KMS-11 (cell line): ENCODE data around the gene TPBGL.

Experiments used
- H2AFZ ChIP-seq: fragments of 200-600 bp; sonication (generic); 2 replicates; pipeline ENCODE4 v1.6.1; 2016; ENCODE audit warnings: antibody characterized with exemption, mixed run types, low read depth
- H3K27ac ChIP-seq: fragments of 200-600 bp; sonication (generic); 2 replicates; pipeline ENCODE4 v1.6.1; 2016; ENCODE audit warnings: mild to moderate bottlenecking, mixed run types
- H3K27me3 ChIP-seq: fragments of 200-600 bp; sonication (generic); 2 replicates; pipeline ENCODE4 v1.6.1; 2017; ENCODE audit warnings: mild to moderate bottlenecking, low read depth, mixed run types, moderate library complexity; ENCODE audit not compliant: insufficient read depth
- H3K36me3 ChIP-seq: fragments of 200-600 bp; sonication (generic); 2 replicates; pipeline ENCODE4 v1.6.1; 2017; ENCODE audit warnings: mild to moderate bottlenecking, mixed run types; ENCODE audit not compliant: insufficient read depth
- H3K4me1 ChIP-seq: fragments of 200-600 bp; sonication (generic); 2 replicates; pipeline ENCODE4 v1.6.1; 2016; ENCODE audit warnings: mild to moderate bottlenecking, low read depth, mixed run types; ENCODE audit not compliant: poor library complexity, severe bottlenecking
- H3K4me2 ChIP-seq: fragments of 200-600 bp; sonication (generic); 2 replicates; pipeline ENCODE4 v1.7.0; 2016; ENCODE audit warnings: mild to moderate bottlenecking, mixed run types
- H3K4me3 ChIP-seq: fragments of 200-600 bp; sonication (generic); IDR thresholded peaks from 2 replicates; pipeline ENCODE4 v1.6.1; 2017; ENCODE audit warnings: low read depth, low read length, mixed read lengths; ENCODE audit not compliant: insufficient read depth
- H3K79me2 ChIP-seq: fragments of 200-600 bp; sonication (generic); 2 replicates; pipeline ENCODE4 v1.6.1; 2016; ENCODE audit warnings: low read depth, mixed run types; ENCODE audit not compliant: insufficient read depth
- H3K9ac ChIP-seq: fragments of 200-600 bp; sonication (generic); 2 replicates; pipeline ENCODE4 v1.6.1; 2016; ENCODE audit warnings: mild to moderate bottlenecking, mixed run types
- H4K20me1 ChIP-seq: fragments of 200-600 bp; sonication (generic); 2 replicates; pipeline ENCODE4 v1.6.1; 2016; ENCODE audit warnings: mild to moderate bottlenecking, mixed run types; ENCODE audit not compliant: insufficient read depth
- TF ChIP-seq, protein P1 (sequence below): fragments of 200-600 bp; sonication (generic); conservative IDR thresholded peaks from 2 replicates; pipeline ENCODE4 v1.6.1; 2017; ENCODE audit warnings: low read depth, mild to moderate bottlenecking, antibody characterized with exemption, low read length, moderate library complexity, mixed read lengths

The TPBGL gene

GRCh38 chr11:75194147-75194546, 46.4 kb upstream of the TPBGL start:
- Histone ChIP-seq H3K9ac (no peak overlapping the region), H4K20me1 (no peaks in the 10 kb centered on the region), H2AFZ (no peak overlapping the region), H3K36me3 (no peaks in the 10 kb centered on the region), H3K4me3 (no peak overlapping the region), H3K79me2 (no peaks in the 10 kb centered on the region), H3K27me3 (no peaks in the 10 kb centered on the region), H3K4me2 (no peak overlapping the region), H3K27ac (no peak overlapping the region), H3K4me1 (no peaks in the 10 kb centered on the region)
- TF ChIP-seq, protein P1, sequence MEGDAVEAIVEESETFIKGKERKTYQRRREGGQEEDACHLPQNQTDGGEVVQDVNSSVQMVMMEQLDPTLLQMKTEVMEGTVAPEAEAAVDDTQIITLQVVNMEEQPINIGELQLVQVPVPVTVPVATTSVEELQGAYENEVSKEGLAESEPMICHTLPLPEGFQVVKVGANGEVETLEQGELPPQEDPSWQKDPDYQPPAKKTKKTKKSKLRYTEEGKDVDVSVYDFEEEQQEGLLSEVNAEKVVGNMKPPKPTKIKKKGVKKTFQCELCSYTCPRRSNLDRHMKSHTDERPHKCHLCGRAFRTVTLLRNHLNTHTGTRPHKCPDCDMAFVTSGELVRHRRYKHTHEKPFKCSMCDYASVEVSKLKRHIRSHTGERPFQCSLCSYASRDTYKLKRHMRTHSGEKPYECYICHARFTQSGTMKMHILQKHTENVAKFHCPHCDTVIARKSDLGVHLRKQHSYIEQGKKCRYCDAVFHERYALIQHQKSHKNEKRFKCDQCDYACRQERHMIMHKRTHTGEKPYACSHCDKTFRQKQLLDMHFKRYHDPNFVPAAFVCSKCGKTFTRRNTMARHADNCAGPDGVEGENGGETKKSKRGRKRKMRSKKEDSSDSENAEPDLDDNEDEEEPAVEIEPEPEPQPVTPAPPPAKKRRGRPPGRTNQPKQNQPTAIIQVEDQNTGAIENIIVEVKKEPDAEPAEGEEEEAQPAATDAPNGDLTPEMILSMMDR: no peak

DNA sequence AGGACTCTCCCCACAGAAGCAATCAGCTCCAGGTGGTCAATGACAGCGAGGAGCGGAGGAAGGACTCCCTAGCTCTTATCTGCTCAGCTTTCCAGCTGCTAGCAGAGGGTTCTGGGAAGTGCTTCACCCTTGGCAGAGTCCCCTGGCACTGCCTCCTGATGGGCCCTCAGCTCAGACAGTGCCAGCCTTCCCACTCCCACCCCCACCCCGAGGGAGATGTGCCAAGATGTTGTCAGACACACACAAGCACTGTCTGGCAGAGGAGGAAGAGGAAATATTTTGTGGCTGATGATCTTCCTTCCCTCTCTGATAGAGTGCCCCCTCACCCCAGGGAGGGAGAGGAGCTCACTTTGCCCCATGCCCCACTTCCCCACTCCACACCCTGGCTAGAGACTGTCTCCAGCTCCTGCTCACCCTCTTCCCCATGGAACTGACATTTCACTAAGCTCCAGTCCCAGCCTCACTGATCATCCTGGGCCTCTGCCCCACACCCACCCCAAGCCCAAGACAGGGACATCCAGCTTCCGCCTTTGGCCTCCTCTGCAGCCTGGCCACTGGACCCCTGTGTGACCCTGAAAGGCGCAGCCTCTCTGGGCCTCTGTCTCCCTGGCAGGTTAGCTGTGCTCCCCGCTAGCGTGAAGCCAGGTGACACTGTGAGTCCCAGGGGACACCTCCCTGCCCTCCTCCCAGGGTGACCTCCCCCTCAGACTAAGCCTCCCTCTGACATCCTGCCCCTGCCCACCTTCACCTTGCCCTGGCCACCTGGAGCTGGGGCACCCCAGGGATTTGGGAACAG, 45.2 kb upstream of the TPBGL start:
- H3K9ac ChIP-seq: no peak overlapping the region
- no peaks in the 10 kb centered on the region for H3K36me3 ChIP-seq
- TF ChIP-seq, protein P1: no peak
- H3K4me2 ChIP-seq: no peak overlapping the region
- no peak overlapping the region for H2AFZ ChIP-seq
- no peaks in the 10 kb centered on the region for H3K27me3 ChIP-seq
- no peaks in the 10 kb centered on the region for H3K79me2 ChIP-seq
- no peak overlapping the region for H3K4me3 ChIP-seq
- H3K27ac ChIP-seq: no peak overlapping the region
- no peaks in the 10 kb centered on the region for H4K20me1 ChIP-seq
- H3K4me1 ChIP-seq: no peaks in the 10 kb centered on the region

DNA sequence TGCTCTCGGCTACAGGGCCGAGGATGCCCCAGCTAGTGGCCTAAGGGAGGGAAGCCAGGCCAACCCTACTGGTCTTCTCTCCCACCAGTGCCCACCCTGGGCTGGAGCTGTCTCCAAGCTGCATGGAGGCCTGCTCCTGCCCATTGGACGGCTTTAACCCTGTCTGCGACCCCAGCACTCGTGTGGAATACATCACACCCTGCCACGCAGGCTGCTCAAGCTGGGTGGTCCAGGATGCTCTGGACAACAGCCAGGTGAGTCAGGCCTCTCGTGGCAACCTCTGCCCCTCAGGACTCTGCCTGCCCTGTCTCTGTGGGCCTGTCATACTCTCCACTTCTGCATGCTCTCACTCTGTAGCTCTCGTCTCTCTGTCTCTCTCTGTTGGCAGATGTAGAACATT, 44.1 kb upstream of the TPBGL start:
- H2AFZ ChIP-seq: no peak overlapping the region
- no peak overlapping the region for H3K4me2 ChIP-seq
- TF ChIP-seq, protein P1: no peak
- H3K79me2 ChIP-seq: no peaks in the 10 kb centered on the region
- no peak overlapping the region for H3K4me3 ChIP-seq
- H4K20me1 ChIP-seq: no peaks in the 10 kb centered on the region
- H3K36me3 ChIP-seq: no peaks in the 10 kb centered on the region
- no peak overlapping the region for H3K9ac ChIP-seq
- H3K27ac ChIP-seq: no peak overlapping the region
- H3K4me1 ChIP-seq: no peaks in the 10 kb centered on the region
- H3K27me3 ChIP-seq: no peaks in the 10 kb centered on the region

DNA sequence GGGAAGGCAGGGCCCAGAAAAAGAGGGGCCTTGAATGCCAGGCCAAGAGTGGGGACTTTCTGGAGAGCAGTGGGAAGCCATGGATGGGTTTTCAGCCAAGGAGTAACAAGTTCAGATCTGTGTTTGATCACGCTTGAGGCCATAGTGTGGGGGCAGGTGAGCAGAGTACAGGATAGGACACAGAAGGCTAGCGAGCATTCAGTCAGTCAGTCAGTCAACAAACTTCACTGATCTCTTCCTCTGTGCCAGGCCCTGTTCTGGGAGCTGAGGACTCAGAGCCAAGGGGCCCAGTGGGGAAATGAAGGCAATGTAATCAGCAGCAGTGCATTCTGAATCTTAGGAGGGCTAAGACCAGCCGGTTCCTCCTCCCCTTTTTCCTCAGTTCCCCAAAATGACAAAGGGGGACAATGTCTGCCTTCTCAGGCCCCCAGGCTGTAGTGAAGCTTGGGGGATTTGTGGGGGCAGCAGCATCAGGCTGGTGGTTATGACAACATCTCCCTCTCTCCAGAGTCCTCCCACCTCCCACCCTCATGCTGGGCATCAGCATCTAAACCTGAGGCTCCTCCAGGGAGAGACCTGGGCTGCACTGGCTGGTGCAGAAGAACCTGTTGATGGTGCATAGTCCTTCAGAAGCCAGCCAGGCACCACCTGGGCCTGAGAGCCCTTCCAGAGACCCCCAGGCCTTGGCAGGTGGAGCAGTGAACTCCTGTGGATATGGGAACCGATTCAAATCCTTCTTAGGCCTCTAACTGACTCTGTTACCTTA, 42.9 kb upstream of the TPBGL start:
- H3K4me2 ChIP-seq: no peak overlapping the region

More for the DNA sequence above, 42.9 kb upstream of the TPBGL start:
- TF ChIP-seq, protein P1: no peak
- Histone ChIP-seq H3K79me2 (no peaks in the 10 kb centered on the region), H3K9ac (no peak overlapping the region), H3K36me3 (no peaks in the 10 kb centered on the region), H2AFZ (no peak overlapping the region), H3K27ac (no peak overlapping the region), H3K27me3 (no peaks in the 10 kb centered on the region), H3K4me1 (no peaks in the 10 kb centered on the region), H4K20me1 (no peaks in the 10 kb centered on the region), H3K4me3 (no peak overlapping the region)
